Measurements from ENCODE around the gene IREB2.

The IREB2 gene

DNA sequence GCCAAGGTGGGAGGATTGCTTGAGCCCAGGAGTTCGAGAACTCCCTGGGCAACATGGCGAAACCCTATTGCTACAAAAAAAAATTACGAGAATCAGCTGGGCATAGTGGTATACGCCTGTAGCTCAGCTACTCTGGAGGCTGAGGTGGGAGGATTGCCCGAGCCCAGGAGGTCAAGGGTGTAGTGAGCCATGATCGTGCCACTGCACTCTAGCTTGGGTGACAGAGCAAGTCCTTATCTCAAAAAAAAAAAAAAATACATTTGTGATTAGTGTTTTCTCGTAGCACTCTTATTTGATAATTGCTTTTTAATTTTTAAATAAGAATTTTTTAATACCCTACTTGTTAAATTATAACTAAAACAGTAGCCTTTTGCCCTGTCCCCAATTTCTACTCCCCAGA lies 18.4 kb downstream of the IREB2 start:
- H3K27ac ChIP-seq = peak overlapping the region; percentile 94

DNA sequence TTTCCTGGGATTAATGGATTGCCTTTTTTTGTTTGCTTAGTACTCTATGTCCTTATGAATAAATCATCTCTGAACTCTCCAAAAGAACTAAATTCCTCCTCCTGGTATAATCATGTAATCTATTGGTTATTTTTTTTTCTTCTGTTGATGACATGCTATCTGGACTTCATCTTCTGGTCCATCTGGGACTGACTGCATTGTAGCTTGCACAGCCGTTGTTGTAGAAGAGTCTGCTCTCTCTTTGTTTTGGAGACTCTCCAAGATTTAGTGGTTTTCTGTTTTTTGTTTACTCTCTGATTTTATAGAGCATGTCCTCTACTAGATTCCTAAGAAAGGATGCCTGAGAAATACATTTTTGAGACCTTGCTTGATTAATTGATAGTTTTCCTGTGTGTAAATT lies 19.1 kb downstream of the IREB2 start:
- no peak for TF ChIP-seq ZFX (IDR thresholded peaks at IDR 0.05)
- TF ChIP-seq, protein P1, sequence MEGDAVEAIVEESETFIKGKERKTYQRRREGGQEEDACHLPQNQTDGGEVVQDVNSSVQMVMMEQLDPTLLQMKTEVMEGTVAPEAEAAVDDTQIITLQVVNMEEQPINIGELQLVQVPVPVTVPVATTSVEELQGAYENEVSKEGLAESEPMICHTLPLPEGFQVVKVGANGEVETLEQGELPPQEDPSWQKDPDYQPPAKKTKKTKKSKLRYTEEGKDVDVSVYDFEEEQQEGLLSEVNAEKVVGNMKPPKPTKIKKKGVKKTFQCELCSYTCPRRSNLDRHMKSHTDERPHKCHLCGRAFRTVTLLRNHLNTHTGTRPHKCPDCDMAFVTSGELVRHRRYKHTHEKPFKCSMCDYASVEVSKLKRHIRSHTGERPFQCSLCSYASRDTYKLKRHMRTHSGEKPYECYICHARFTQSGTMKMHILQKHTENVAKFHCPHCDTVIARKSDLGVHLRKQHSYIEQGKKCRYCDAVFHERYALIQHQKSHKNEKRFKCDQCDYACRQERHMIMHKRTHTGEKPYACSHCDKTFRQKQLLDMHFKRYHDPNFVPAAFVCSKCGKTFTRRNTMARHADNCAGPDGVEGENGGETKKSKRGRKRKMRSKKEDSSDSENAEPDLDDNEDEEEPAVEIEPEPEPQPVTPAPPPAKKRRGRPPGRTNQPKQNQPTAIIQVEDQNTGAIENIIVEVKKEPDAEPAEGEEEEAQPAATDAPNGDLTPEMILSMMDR (conservative IDR thresholded peaks at IDR 0.05) = no peak
- H3K27ac ChIP-seq = no peak overlapping the region

More for the DNA sequence above, 18.4 kb downstream of the IREB2 start:
- TF ChIP-seq, protein P1 (conservative IDR thresholded peaks at IDR 0.05) = no peak
- no peak for TF ChIP-seq ZFX (IDR thresholded peaks at IDR 0.05)

DNA sequence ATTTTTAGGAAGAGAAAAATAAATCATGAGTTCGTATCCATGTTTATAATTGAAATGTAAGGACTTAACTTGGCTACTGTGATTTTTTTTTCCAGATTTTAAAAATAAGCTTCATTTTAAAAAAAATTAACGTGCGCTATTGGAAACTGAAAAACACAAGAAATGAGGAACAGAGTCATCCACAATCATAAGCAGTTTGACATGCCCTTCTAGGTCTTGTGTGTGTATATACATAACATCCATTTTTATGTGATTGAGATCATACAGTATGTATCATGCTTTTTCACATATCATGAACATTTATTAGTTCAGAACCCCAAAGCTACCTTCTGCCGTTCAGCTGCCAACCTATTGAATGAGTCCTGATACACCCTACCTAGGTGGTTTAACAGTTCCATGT lies 22.7 kb downstream of the IREB2 start:
- no peak overlapping the region for H3K27ac ChIP-seq
- no peak for TF ChIP-seq ZFX (IDR thresholded peaks at IDR 0.05)
- TF ChIP-seq, protein P1 (conservative IDR thresholded peaks at IDR 0.05) = no peak

DNA sequence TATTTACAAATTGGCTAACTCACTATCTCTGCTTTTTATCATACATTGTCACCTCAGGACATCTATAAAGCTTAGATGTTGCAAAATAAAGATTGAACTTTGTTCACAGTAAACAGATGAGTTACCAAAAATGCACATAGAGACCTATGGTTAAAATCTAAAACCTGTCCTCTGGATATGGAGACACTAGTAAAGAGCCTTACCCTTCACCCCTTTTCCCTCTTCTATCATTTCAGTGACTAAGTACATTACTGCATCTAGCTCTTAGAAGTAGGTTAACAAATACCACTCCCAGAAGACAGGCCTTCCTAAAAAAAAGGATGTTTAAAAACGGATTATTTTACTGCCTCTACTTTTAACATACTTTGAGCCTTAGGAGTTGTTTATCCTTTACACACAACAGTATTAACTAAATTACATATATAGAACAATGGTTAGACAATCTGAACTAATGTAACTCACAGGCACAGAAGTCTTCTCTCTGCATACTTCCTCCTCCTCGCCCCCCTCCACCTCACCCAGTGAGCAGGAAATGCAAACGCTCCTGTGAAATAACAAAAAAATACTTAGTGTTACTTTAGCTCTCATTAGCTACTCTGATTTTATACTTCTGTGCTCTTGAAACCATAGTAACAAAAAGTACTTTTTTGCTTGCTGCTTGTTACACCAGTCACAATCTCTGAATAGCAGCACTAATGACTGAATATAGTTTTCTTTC lies 23.3 kb downstream of the IREB2 start:
- no peak for TF ChIP-seq ZFX (IDR thresholded peaks at IDR 0.05)
- TF ChIP-seq, protein P1 (conservative IDR thresholded peaks at IDR 0.05) = no peak
- H3K27ac ChIP-seq = no peak overlapping the region

DNA sequence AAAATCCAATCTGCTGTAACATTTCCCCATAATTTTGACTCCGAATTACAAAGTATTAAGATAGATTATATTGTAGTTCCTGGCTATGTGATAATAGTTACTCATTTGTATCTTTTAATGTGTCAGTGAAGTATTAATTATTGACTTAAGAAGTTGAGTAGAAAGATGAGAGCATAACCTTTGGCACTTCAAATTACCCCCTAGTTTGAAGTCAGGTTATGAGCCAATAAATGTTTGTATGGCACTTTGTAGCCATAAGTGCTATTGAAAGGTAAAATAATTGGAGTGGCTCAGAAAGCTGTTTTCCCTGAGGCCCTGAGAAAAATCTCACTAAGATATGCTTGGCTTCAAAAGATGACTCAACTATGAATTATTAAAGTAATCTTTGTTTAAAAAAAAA lies 31.0 kb downstream of the IREB2 start:
- TF ChIP-seq ZFX (IDR thresholded peaks at IDR 0.05) = no peak
- TF ChIP-seq, protein P1 (conservative IDR thresholded peaks at IDR 0.05) = no peak
- H3K27ac ChIP-seq = no peak overlapping the region

DNA sequence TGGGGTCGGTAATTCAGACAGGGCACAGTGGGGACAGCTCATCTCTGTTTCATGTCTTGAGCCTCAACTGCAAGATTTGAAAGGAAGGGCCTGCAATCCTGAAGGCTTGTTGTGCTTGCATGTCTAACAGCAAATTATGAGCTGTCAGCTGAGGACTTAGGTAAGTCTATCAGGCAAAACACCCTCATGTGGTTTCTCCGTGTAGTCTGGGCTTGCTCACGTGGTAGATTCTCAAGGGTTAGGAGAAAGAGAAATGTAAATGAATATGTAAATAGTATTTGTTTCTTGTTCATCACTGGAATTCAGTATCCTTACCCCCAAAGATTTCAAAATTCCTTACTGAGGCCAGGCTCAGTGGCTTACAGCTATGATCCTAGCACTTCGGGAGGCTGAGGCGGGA lies 39.3 kb downstream of the IREB2 start:
- H3K27ac ChIP-seq = no peak overlapping the region
- TF ChIP-seq, protein P1 (conservative IDR thresholded peaks at IDR 0.05) = no peak
- no peak for TF ChIP-seq ZFX (IDR thresholded peaks at IDR 0.05)

DNA sequence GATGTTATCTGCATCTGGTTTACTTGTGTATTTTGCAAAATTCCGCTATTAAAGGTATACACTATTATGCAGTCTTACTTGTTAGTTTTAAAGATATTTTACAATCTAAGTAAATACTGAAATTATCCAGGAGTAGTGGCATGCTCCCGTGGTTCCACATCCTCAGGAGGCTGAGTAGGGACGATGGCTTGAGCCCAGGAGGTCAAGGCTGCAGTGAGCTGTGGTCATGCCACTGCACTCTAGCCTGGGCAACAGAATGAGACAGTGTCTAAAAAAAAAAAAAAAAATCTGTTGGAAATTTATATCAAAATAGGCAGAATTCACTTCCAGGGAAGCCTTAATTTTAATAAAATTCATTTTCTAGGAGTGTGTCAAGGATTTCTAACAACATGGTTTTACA lies 41.6 kb downstream of the IREB2 start:
- no peak overlapping the region for H3K27ac ChIP-seq
- TF ChIP-seq, protein P1 (conservative IDR thresholded peaks at IDR 0.05) = no peak
- TF ChIP-seq ZFX (IDR thresholded peaks at IDR 0.05) = no peak

Data from C4-2B (cell line).